ENCODE results near the gene MCF2L.

DNA sequence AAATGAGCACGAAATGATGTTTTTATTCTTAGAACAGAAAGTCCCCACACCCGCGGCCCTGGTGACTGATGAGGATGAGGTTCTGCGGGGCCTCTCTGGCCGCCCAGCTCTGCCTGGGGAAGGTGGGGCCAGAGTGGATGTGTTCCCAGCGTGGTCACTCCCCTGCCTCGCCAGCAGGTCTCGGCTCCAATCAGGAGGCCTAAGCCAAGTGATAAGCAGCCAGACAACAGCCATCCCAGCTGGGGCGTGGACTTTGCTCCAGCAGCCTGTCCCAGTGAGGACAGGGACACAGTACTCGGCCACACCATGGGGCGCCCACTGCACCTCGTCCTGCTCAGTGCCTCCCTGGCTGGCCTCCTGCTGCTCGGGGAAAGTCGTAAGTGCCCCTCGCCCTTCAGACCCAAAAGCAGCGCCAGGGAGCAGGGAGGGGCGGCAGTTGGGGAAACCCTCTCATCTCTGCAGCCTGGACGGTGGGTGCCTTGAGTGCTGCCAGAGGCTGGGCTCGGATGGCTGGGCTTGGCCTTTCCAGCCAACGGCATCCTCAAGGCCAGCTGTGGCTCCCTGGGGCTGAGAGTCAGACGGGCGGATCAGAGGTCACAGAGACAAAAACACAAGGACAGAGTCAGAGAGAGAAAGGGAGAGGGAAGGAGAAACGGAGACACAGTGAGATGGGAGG is 153.7 kb downstream of the MCF2L start, which contains the start of gene F10:
- TF ChIP-seq, protein P1, sequence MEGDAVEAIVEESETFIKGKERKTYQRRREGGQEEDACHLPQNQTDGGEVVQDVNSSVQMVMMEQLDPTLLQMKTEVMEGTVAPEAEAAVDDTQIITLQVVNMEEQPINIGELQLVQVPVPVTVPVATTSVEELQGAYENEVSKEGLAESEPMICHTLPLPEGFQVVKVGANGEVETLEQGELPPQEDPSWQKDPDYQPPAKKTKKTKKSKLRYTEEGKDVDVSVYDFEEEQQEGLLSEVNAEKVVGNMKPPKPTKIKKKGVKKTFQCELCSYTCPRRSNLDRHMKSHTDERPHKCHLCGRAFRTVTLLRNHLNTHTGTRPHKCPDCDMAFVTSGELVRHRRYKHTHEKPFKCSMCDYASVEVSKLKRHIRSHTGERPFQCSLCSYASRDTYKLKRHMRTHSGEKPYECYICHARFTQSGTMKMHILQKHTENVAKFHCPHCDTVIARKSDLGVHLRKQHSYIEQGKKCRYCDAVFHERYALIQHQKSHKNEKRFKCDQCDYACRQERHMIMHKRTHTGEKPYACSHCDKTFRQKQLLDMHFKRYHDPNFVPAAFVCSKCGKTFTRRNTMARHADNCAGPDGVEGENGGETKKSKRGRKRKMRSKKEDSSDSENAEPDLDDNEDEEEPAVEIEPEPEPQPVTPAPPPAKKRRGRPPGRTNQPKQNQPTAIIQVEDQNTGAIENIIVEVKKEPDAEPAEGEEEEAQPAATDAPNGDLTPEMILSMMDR (IDR thresholded peaks at IDR 0.05) = peak; percentile 9 to 49 (median 32)
- TF ChIP-seq POLR2A (IDR thresholded peaks at IDR 0.05) = peak; percentile 88
